ENCODE results near the gene PSAT1. TPM values are rescaled to one million over a fixed set of nuclear protein-coding genes. Genes with fewer than 3 reads are reported as not detected.

PSAT1 gene
- total and polyA plus RNA-seq, 5 donors = 1.0 to 2.3 (median 1.4) TPM

DNA sequence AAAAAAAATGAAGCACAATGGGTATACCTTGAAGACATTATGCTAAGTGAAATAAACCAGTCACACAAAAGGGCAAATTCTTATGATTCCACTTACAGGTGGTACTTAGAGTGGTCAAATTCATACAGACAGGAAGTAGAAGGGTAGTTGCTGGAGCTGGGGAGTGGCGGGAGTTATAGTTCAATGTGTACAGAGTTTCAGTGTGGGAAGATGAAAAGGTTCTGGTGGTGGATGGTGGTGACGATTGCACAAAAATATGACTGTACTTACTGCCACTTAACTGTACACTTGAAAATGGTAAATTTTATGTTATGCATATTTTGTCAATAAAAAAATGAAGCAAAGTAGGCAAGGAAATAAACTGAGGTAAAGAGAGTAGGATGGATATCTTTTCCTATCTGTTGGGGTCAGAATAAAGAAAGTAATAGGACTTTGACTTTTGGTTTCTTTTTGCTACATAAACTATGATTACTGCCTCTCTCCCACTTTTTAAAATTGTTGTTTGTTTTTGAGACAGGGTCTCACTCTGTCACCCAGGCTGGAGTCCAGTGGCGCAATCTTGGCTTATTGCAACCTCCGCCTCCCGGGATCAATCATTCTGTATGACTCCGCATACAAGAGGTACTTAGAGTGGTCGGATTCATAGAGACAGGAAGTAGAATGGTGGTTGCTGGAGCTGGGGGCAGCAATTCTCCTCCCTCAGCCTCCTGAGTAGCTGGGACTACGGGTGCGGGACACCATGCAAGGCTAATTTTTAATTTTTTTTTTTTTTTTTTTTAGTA lies 4.0 kb upstream of the PSAT1 start:
- intact Hi-C loops (cut with DNase I) = no loop called here
- ATAC-seq = no peak
- H3K27me3 ChIP-seq (ENCODE audit: control insufficient read depth, insufficient read depth) = no peaks in the 10 kb centered on the region
- H3K27ac ChIP-seq (ENCODE audit: low read length) = no peak overlapping the region
- no peak overlapping the region for H3K4me3 ChIP-seq (ENCODE audit: low read length)
- H3K9me3 ChIP-seq (ENCODE audit: control insufficient read depth, low read length) = no peaks in the 10 kb centered on the region
- no peaks in the 10 kb centered on the region for H3K4me1 ChIP-seq (ENCODE audit: control insufficient read depth, insufficient read depth, low read length)
- DNase-seq = no peak
- 94% methylated on average over 9 of the region's 9 CpGs for WGBS

DNA sequence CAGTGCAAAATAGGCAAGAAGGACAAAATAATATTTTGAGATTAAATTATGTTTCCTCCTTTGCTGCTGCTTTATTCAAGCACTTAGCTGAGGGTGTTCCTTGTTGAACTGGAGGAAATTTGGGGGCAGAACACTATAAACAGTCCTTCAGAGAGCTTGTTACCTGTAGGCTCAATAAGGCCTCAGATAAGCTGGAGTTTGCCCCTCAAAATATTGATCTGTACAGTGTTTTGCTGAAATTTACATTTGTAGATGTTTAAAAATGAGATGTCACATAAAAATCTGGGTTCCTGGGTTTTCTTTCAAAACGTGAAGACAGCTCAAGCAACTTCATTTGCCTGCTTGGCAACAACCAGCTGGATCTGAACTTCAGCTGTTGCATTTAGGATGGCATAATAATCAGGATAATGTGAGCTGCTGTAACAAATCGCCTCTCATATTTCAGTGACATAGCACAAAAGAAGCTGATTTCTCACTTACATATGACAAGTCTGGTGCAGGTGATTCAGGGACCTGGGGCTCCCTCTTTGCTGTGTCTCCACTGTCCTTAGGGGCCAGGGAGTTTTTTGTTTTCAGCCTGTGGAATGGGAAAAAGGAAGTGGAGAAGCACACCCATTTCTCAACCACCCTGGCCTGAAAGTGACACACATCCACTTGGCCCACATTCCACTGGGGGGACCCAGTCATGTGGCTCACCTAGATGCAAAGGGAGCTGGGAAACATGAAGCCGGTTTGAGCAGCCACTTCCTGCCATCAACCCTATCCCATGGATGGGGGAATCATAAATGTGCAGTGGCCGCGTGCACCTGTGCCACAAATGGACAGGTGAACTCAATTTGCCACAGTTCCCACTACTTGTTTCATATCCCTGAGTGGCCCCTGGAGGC lies 2.4 kb upstream of the PSAT1 start:
- H3K9me3 ChIP-seq (ENCODE audit: control insufficient read depth, low read length) = no peaks in the 10 kb centered on the region
- no peak for ATAC-seq
- 88% methylated on average over 5 of the region's 5 CpGs for WGBS
- intact Hi-C loops (cut with DNase I) = no loop called here
- H3K27ac ChIP-seq (ENCODE audit: low read length) = no peak overlapping the region
- no peaks in the 10 kb centered on the region for H3K27me3 ChIP-seq (ENCODE audit: control insufficient read depth, insufficient read depth)
- no peak for DNase-seq
- H3K4me3 ChIP-seq (ENCODE audit: low read length) = no peak overlapping the region
- no peaks in the 10 kb centered on the region for H3K4me1 ChIP-seq (ENCODE audit: control insufficient read depth, insufficient read depth, low read length)

DNA sequence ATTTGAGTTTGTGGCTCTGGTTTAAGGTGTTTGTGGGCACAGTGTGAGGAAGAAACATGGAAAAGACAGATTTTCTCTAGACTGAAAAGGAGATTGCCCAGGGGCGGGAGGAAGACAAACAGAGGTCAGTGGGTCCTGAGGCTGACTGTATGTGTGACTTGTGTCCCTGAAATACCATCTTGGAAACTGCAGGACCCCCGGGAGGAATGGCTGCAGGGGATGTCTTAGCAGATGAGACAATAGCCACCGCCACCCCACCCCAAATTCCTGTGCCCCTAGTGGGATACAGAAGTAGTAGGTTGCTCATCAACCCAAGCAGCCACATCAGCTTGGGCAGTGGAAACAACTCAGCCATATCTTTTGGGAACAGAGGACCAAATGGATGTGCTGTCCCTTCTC lies 1.7 kb upstream of the PSAT1 start:
- intact Hi-C loops (cut with DNase I) = no loop called here
- H3K4me1 ChIP-seq (ENCODE audit: control insufficient read depth, insufficient read depth, low read length) = no peaks in the 10 kb centered on the region
- H3K4me3 ChIP-seq (ENCODE audit: low read length) = no peak overlapping the region
- no peaks in the 10 kb centered on the region for H3K27me3 ChIP-seq (ENCODE audit: control insufficient read depth, insufficient read depth)
- no peak for DNase-seq
- no peak for ATAC-seq
- no peaks in the 10 kb centered on the region for H3K9me3 ChIP-seq (ENCODE audit: control insufficient read depth, low read length)
- 92% methylated on average over 3 of the region's 3 CpGs for WGBS
- no peak overlapping the region for H3K27ac ChIP-seq (ENCODE audit: low read length)

DNA sequence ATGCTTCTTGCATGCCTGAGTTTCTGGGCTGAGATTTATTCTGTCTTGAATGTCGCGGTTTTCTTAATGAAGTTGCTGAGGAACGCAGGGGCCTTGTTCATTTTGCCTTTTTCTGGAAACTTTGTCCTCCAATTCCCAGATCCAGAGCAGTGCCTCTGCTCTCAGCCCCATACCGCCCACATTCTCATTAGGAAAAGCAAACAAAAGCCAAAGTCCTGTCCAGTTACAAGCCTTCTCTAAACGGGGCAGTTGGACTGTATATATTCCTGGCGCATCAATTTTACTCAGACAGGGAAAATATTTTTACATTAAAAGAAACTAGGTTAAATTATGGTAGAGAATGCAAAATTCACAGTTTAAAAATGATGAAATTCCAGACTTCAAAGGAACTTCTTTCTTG lies 1.2 kb upstream of the PSAT1 start:
- H3K27ac ChIP-seq (ENCODE audit: low read length) = no peak overlapping the region
- intact Hi-C loops (cut with DNase I) = no loop called here
- 49% methylated on average over 6 of the region's 6 CpGs for WGBS

DNA sequence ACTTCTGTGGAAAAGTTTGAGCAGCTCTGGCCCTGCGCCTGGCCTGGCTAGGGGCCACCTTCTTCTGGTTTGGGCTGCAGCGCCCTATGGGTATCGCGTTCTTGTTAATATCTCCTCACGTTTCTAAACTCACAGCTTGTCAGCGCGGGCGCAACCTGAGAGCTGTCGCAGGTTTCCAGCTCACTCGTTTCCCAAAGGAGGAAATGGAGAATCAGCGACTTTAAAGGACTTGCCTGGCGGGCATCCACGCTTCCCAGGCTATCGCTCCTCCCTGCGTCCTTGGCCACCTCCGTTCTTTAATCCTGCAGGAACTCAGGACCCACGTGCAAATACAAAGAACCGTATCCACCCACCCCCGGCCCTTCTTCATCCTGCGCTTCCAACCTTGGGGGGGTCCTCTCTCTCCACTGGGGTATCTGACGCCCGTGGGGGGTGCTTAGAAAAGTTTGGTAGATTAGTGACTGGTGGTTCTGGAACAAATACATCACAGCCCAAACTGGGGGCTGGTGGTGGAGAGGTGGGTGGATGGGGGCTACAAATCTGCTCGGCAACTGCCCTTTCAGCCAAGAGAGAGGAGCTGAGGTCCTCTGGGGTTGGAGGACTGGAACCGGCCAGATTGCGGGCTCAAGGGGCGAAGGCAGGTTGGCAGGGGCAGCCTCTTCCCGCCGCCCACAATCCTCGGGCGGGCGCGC lies 578 bp upstream of the PSAT1 start:
- 3% methylated on average over 32 of the region's 32 CpGs for WGBS
- no peak overlapping the region for H3K27ac ChIP-seq (ENCODE audit: low read length)
- intact Hi-C loops (cut with DNase I) = no loop called here
- no peaks in the 10 kb centered on the region for H3K4me1 ChIP-seq (ENCODE audit: control insufficient read depth, insufficient read depth, low read length)
- peak; percentile 55 to 85 (median 84) for DNase-seq
- no peaks in the 10 kb centered on the region for H3K9me3 ChIP-seq (ENCODE audit: control insufficient read depth, low read length)
- peak; percentile 35 to 56 for ATAC-seq
- H3K27me3 ChIP-seq (ENCODE audit: control insufficient read depth, insufficient read depth) = no peaks in the 10 kb centered on the region
- peak overlapping the region; percentile 38 for H3K4me3 ChIP-seq (ENCODE audit: low read length)

More for the DNA sequence above, 1.2 kb upstream of the PSAT1 start:
- ATAC-seq (no peak), DNase-seq (no peak)
- Histone ChIP-seq H3K27me3 (ENCODE audit: control insufficient read depth, insufficient read depth) (no peaks in the 10 kb centered on the region), H3K9me3 (ENCODE audit: control insufficient read depth, low read length) (no peaks in the 10 kb centered on the region), H3K4me1 (ENCODE audit: control insufficient read depth, insufficient read depth, low read length) (no peaks in the 10 kb centered on the region), H3K4me3 (ENCODE audit: low read length) (no peak overlapping the region)

DNA sequence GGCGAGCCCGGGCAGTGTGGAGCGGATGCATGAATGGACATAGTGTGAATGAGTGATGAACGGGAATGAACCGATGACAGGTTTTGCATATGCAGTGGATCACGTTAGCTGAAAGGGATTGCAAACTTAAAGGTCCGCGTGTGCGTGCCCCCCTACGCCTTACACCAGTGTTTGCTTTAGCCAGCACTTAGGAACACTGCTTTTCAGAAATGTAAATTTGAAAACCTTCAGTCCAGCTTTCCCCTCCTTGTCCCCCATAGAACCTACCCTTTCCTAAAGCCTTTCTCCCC lies 692 bp downstream of the PSAT1 start:
- Histone ChIP-seq H3K27me3 (ENCODE audit: control insufficient read depth, insufficient read depth) (no peaks in the 10 kb centered on the region), H3K27ac (ENCODE audit: low read length) (no peak overlapping the region), H3K9me3 (ENCODE audit: control insufficient read depth, low read length) (no peaks in the 10 kb centered on the region), H3K4me1 (ENCODE audit: control insufficient read depth, insufficient read depth, low read length) (no peaks in the 10 kb centered on the region), H3K4me3 (ENCODE audit: low read length) (peak overlapping the region; percentile 38)
- intact Hi-C loops (cut with DNase I) = no loop called here
- DNase-seq (no peak), ATAC-seq (no peak)
- WGBS = under 1% methylated on average over 10 of the region's 10 CpGs

DNA sequence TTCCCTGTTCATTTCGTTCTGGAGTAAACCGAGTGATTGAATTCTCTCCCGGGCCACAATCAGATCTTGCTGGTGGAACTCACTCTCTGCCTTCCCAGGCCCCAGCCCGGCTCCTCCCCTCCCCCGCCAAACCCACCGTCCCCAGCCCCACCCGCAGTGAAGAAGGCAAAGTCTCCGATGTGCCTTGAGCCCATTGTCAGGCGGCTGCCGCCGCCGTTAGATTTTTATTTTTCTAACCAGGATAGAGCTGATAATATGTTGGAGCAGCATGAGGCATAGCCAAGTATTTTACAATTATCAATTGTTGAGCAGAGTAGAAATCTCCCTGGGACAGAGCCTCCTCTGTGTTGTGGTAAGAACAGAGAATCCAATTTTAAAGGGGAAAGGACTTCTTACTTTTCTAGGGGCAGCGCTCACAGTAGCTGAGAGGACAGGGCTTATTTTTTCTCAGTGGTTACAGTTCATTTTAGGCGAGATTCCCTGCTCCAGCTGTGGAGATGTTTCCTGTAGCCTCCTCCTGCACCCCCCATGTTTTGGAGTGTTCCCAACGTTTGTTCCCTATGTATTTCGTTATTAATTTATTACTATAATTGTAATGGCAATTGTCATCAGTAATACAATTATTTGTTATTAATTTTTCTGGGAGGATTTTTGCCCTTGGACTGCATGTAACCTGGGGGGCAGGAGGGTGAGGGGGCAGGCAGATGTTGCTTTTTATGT lies 1.3 kb downstream of the PSAT1 start:
- no peak for ATAC-seq
- no peak for DNase-seq
- H3K9me3 ChIP-seq (ENCODE audit: control insufficient read depth, low read length) = no peaks in the 10 kb centered on the region
- 6% methylated on average over 16 of the region's 16 CpGs for WGBS
- H3K27me3 ChIP-seq (ENCODE audit: control insufficient read depth, insufficient read depth) = no peaks in the 10 kb centered on the region
- H3K4me1 ChIP-seq (ENCODE audit: control insufficient read depth, insufficient read depth, low read length) = no peaks in the 10 kb centered on the region
- peak overlapping the region; percentile 38 for H3K4me3 ChIP-seq (ENCODE audit: low read length)
- no peak overlapping the region for H3K27ac ChIP-seq (ENCODE audit: low read length)
- intact Hi-C loops (cut with DNase I) = no loop called here

DNA sequence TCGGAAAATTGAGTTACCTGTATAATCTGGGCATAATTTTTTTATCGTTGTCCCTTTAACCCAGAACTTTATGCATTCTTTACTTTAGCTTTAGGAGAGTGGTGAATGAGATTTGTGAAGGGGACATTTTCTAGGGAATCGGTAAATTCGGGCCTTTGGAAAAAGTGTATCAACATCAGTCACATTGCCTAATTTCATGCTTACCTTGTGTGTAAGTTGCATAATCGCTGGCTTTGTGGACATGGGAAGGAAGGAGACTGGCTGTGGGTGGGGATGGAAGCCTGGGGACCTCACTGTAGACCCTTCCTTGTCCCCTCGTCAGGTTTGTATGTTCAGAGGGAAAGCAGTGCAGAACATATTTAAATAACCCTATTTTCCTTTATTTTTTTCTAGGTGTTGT lies 3.3 kb downstream of the PSAT1 start:
- DNase-seq (no peak), ATAC-seq (no peak)
- WGBS = 94% methylated on average over 6 of the region's 6 CpGs
- H3K27ac ChIP-seq (ENCODE audit: low read length) = no peak overlapping the region
- no peaks in the 10 kb centered on the region for H3K4me1 ChIP-seq (ENCODE audit: control insufficient read depth, insufficient read depth, low read length)
- H3K27me3 ChIP-seq (ENCODE audit: control insufficient read depth, insufficient read depth) = no peaks in the 10 kb centered on the region
- intact Hi-C loops (cut with DNase I) = no loop called here
- no peaks in the 10 kb centered on the region for H3K9me3 ChIP-seq (ENCODE audit: control insufficient read depth, low read length)
- H3K4me3 ChIP-seq (ENCODE audit: low read length) = no peak overlapping the region

DNA sequence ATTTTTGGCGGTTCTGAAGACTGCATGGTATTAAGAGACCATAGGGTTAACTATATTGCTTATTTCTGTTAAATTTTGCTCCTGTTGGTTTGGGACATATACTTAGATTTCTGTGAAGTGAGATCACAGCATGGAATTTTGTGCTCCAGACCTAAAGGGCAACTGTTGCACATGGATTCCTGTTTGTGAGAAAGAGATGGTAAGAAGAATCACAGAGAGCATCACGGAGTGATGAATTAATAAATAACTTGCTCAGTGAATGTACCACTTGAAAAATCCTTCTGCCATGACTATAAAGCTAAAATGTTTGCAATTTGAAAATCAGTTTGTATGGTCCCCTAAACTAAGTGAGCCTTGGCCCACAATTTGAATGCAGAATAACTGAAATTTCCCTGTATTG lies 4.5 kb downstream of the PSAT1 start:
- no peak for ATAC-seq
- 97% methylated on average over 2 of the region's 2 CpGs for WGBS
- Histone ChIP-seq H3K4me3 (ENCODE audit: low read length) (no peak overlapping the region), H3K27ac (ENCODE audit: low read length) (no peak overlapping the region), H3K4me1 (ENCODE audit: control insufficient read depth, insufficient read depth, low read length) (no peaks in the 10 kb centered on the region), H3K27me3 (ENCODE audit: control insufficient read depth, insufficient read depth) (no peaks in the 10 kb centered on the region), H3K9me3 (ENCODE audit: control insufficient read depth, low read length) (no peaks in the 10 kb centered on the region)
- DNase-seq = no peak
- intact Hi-C loops (cut with DNase I) = no loop called here

DNA sequence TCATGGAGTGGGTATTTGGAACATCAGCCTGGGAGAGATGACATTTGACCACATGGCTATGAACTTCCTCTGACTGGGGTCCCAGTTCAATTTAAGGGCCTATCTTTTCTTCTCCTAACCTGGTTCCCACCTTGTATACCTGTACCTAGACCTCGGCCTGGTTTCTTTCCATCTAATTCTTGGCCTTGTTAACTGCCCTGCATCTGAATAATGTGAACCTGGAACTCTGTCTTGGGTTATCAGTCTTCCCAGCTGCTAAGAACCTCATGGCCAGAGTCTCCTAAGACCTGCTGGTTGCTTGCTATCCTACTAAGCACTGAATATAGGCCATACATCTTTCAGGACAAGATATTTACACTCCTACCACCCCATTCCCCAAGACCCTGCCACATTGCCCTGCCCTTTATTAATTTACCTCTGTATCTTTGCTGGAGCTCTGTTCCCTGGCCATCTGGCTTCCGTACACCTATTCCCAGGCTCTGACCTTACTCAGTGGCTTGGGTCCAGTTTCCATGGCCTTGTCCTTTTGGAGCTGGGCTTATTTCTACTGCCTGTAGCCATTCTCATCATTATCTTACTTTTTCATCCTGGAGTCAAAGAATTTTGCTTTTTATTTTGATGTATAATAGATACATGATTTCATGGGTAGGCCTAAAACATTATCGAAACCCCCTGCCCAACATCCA lies 6.6 kb downstream of the PSAT1 start:
- Histone ChIP-seq H3K9me3 (ENCODE audit: control insufficient read depth, low read length) (no peaks in the 10 kb centered on the region), H3K4me1 (ENCODE audit: control insufficient read depth, insufficient read depth, low read length) (no peaks in the 10 kb centered on the region), H3K27me3 (ENCODE audit: control insufficient read depth, insufficient read depth) (no peaks in the 10 kb centered on the region), H3K27ac (ENCODE audit: low read length) (no peak overlapping the region), H3K4me3 (ENCODE audit: low read length) (no peak overlapping the region)
- intact Hi-C loops (cut with DNase I) = no loop called here
- ATAC-seq (no peak), DNase-seq (no peak)
- WGBS = 91% methylated on average over 3 of the region's 3 CpGs

All from right cardiac atrium (tissue), 5 donors.